Progenitor cell of endocrine pancreas (in vitro differentiated cells): ENCODE measurements around the gene NSF. TPM values are rescaled to one million over a fixed set of nuclear protein-coding genes. Genes with fewer than 3 reads are reported as not detected.

Experiments
- DNase-seq: peaks from one replicate; pipeline ENCODE4 v3.0.0; 2021; ENCODE audit warnings: low spot score; ENCODE audit not compliant: unreplicated experiment
- H3K27ac Mint-ChIP-seq: 2 replicates; pipeline ENCODE4 v1.8.0; 2021; ENCODE audit warnings: mild to moderate bottlenecking, moderate library complexity, mixed read lengths
- H3K27me3 Mint-ChIP-seq: 2 replicates; pipeline ENCODE4 v1.8.0; 2021; ENCODE audit warnings: mixed read lengths
- H3K36me3 Mint-ChIP-seq: 2 replicates; pipeline ENCODE4 v1.8.0; 2022; ENCODE audit warnings: mixed read lengths; ENCODE audit not compliant: insufficient read depth
- H3K4me1 Mint-ChIP-seq: 2 replicates; pipeline ENCODE4 v1.8.0; 2021; ENCODE audit warnings: low read depth, mixed read lengths
- H3K4me3 Mint-ChIP-seq: 2 replicates; pipeline ENCODE4 v1.8.0; 2021; ENCODE audit warnings: low read depth, mild to moderate bottlenecking, moderate library complexity, mixed read lengths
- H3K9me3 Mint-ChIP-seq: 2 replicates; pipeline ENCODE4 v1.8.0; 2021; ENCODE audit warnings: low read depth, mixed read lengths
- total RNA-seq: library from RNA; stranded (reverse); gene quantifications from 2 replicates; pipeline ENCODE4 v1.2.1, GENCODE V29; 2021
- TF ChIP-seq, protein P1 (sequence below): fragments of 200-600 bp; sonication (generic); IDR thresholded peaks from one replicate; pipeline ENCODE4 v1.5.0; 2021; ENCODE audit warnings: antibody characterized with exemption, mild to moderate bottlenecking; ENCODE audit not compliant: unreplicated experiment

The NSF gene
- total RNA-seq, 1 donor from 2014 or later = 31.3 TPM

DNA sequence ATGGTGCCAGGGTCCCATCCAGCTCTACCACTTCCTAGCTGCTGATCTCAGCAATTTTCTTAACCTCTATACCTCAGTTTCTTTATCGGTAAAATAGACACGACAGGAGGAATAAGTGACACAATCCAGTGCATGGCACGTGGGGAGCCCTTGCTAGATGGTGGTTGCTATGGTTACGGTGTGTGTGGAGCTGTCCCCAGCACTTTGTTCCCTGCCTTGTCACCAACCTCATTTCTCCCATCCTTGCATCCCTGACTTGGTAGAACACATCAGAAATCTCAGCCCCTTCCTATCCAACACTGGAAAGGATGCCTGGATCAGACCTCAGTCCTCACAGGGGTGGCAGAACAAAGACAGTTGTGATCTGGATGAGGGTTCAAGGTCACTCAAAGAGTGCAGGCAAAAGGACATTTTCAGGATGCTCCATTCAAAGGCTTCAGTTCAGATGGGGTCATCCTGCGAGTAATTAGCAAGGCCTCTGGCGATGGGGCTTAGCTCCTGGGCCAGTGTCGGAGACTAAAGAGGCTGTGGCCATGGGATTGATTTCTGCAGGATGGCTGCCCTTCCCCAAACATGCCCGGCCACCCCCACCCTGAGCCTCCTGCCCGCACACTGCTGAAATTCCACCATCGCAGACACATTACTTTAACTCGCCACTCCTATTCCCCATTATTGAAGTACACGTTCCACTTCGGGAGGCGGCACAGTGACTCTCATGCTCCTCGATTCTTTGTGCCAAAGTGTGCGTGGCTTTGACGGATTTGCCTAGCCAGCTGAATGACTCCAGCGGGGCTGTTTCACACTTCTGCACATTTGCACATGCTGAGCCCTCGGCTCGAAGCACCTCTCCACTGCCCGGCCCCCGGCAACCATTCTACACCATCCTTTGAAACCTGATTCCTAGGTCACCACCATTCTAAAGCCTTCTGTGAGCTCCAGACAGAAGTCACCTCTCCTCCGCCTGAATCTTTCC is 187.8 kb downstream of the NSF start:
- Mint-ChIP-seq H3K36me3 (no peaks in the 10 kb centered on the region), H3K4me1 (peaks cover 6% of the 10 kb centered on the region), H3K27me3 (peaks cover 26% of the 10 kb centered on the region), H3K27ac (no peak overlapping the region), H3K9me3 (no peaks in the 10 kb centered on the region), H3K4me3 (no peak overlapping the region)
- TF ChIP-seq, protein P1, sequence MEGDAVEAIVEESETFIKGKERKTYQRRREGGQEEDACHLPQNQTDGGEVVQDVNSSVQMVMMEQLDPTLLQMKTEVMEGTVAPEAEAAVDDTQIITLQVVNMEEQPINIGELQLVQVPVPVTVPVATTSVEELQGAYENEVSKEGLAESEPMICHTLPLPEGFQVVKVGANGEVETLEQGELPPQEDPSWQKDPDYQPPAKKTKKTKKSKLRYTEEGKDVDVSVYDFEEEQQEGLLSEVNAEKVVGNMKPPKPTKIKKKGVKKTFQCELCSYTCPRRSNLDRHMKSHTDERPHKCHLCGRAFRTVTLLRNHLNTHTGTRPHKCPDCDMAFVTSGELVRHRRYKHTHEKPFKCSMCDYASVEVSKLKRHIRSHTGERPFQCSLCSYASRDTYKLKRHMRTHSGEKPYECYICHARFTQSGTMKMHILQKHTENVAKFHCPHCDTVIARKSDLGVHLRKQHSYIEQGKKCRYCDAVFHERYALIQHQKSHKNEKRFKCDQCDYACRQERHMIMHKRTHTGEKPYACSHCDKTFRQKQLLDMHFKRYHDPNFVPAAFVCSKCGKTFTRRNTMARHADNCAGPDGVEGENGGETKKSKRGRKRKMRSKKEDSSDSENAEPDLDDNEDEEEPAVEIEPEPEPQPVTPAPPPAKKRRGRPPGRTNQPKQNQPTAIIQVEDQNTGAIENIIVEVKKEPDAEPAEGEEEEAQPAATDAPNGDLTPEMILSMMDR = no peak
- DNase-seq = no peak

DNA sequence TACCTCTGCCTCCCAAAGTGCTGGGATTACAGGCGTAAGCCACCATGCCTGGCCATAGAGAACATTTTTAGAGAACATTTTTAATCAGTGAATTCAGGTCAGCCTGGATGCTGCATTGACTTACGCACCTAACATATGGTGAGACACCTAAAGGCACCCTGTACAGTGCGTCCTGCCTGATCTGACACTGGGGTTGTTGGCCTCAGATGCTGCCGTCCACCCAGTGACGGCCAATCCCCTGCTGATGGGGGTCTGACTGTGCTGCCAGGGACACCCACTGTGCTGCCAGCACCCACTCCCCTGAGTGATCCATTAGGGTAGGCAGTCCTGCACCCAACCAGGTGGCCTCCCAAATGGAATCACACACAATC is 189.5 kb downstream of the NSF start:
- Mint-ChIP-seq H3K27ac (no peak overlapping the region), H3K27me3 (peaks cover 28% of the 10 kb centered on the region), H3K4me1 (peaks cover 1% of the 10 kb centered on the region), H3K9me3 (no peaks in the 10 kb centered on the region), H3K4me3 (no peak overlapping the region), H3K36me3 (no peaks in the 10 kb centered on the region)
- TF ChIP-seq, protein P1 = no peak
- DNase-seq = no peak

DNA sequence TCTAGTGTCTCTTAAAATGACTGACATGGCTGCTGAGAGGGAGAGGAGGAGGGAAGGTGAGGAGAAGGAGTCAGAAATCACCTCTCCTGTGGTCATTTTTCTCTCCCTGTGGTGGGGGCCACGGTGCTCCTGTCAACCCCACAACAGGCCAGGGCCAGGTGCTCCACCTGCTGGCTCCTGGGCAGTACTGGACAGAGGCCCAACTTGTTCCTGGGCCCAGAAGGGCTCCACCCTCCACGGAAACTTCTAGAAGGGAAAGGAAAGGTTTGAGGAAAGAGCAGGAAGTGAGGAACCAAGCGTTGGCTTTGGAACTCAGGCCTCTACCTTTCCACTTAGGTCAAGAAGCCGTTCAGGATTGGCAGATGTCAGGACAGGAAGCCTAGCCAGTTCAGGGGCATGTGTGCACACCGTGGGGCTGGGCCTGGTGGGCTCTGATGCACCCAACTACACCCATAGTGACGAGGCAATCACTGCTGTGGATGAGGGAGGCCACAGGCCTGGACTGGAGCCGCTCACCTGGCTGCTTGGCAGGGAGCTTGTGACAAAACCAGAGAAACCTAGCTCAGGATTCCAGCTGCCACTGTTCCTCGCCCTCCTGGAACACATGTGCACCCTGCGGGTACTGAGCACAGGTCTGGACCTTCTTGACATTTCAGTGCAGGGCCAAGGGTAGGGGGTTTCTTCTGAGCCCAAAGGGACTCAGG is 191.9 kb downstream of the NSF start:
- Mint-ChIP-seq H3K36me3 (no peaks in the 10 kb centered on the region), H3K4me1 (peaks cover 9% of the 10 kb centered on the region), H3K4me3 (no peak overlapping the region), H3K27me3 (peaks cover 27% of the 10 kb centered on the region), H3K27ac (no peak overlapping the region), H3K9me3 (no peaks in the 10 kb centered on the region)
- TF ChIP-seq, protein P1 = peak; percentile 63
- DNase-seq = no peak

DNA sequence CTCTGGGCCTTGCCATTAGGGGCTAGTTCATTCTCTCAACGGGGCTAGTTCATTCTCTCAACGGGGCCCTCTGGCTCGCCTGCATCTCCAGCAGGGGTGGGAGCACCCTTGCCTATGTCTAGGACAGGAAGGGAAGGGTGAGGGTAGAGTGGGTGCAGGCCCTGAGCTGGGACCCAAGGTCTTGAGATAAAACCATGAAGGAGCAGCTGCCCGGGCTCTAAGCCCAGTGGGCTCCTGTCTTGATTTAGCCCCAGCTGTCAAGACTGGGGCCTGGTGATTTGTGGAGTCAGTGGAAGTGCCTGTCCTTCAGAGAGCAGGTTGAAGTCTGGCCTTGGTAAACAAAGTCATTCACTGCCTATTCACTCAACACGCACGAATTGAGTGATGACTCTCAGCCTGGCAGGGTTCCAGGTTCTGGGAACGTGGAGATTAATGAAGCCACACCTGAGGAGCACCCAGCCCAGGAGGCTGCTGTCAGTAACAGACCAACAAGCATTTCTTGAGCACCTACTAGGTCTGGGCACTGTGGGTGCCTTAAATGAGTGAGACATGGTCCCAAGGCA is 192.6 kb downstream of the NSF start:
- Mint-ChIP-seq H3K27me3 (peaks cover 20% of the 10 kb centered on the region), H3K27ac (no peak overlapping the region), H3K4me1 (peaks cover 9% of the 10 kb centered on the region), H3K9me3 (no peaks in the 10 kb centered on the region), H3K36me3 (no peaks in the 10 kb centered on the region), H3K4me3 (no peak overlapping the region)
- DNase-seq = no peak
- TF ChIP-seq, protein P1 = no peak

DNA sequence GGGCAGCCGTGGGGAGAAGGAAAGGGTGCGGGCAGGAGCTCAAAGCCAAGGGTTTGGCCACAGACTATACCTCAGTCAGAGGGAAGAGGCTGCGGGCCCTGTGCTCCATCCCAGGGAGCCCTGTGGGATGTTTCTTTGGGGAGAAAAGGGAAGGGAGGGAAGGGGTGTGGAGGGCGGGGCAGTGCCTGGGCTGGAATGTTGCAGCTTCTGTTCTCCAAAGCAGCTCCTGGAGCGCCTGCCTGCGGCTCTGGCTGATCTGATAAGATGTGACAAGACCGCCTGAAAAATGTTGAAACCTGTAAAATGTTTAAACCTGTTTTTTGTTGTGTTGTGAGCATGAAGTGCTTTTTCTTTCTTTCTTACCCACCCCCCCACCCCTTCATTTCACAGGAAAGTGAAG is 195.2 kb downstream of the NSF start:
- no peaks in the 10 kb centered on the region for H3K36me3 Mint-ChIP-seq
- TF ChIP-seq, protein P1 = no peak
- H3K9me3 Mint-ChIP-seq = no peaks in the 10 kb centered on the region
- no peak for DNase-seq
- peaks cover 22% of the 10 kb centered on the region for H3K27me3 Mint-ChIP-seq
- H3K4me1 Mint-ChIP-seq = peaks cover 9% of the 10 kb centered on the region
- no peak overlapping the region for H3K4me3 Mint-ChIP-seq
- H3K27ac Mint-ChIP-seq = peak overlapping the region; percentile 25
